GM12878 (cell line): Measurements from ENCODE around the gene SEMA4F. TPM values are rescaled to one million over a fixed set of nuclear protein-coding genes. Genes with fewer than 3 reads are reported as not detected.

Experiments
- ATAC-seq: fragments of 200-7000 bp; cut with Tn5 transposase; 3 replicates; pipeline ENCODE4 v1.9.1; 2020; ENCODE audit warnings: mild to moderate bottlenecking, moderate library complexity
- Bru-seq: library from RNA; stranded (reverse); fragments of 400-500 nt; gene quantifications from one replicate; lab custom pipeline; 2021; lab: Mats Ljungman, UMichigan
- BruChase-seq, 2 experiments: library from RNA; stranded (reverse); fragments of 400-500 nt; gene quantifications; one replicate each; lab custom pipeline; 2021; lab: Mats Ljungman, UMichigan
- BruUV-seq: library from RNA; stranded (reverse); fragments of 400-500 nt; replicated peaks from 2 replicates; lab custom pipeline; 2021; lab: Mats Ljungman, UMichigan
- CTCF ChIA-PET: fragments of 300-600 bp; sonication (Branson Sonifier 250); formaldehyde crosslinking; extraction: SDS; loops from one replicate; lab custom pipeline; 2021; ENCODE audit warnings: inconsistent platforms; lab: Yijun Ruan, JAX
- POLR2A ChIA-PET: fragments of 350-600 bp; formaldehyde crosslinking; extraction: SDS; loops from one replicate; lab custom pipeline; 2021; ENCODE audit warnings: inconsistent platforms; lab: Charles Lee
- RAD21 ChIA-PET: fragments of 300-600 bp; sonication (Branson Sonifier 250); formaldehyde crosslinking; loops from one replicate; lab custom pipeline; 2023; ENCODE audit warnings: antibody characterized with exemption; ENCODE audit not compliant: unreplicated experiment; lab: Charles Lee
- SMC1A ChIA-PET: fragments of 300-600 bp; sonication (Branson Sonifier 250); formaldehyde crosslinking; loops from one replicate; lab custom pipeline; 2023; ENCODE audit not compliant: unreplicated experiment, uncharacterized antibody; lab: Charles Lee
- DNase-seq: peaks from one replicate; pipeline ENCODE4 v3.0.0-alpha.2; 2011; ENCODE audit warnings: low read depth, low spot score
- FAIRE-seq: peaks from 3 replicates; lab custom pipeline; 2011; peaks lifted over from hg19 to GRCh38; lab: Jason Lieb, UNC
- H2AFZ ChIP-seq: 2 replicates; pipeline ENCODE4 v1.6.0; 2011; ENCODE audit warnings: low read depth, low read length, control low read depth; ENCODE audit not compliant: control insufficient read depth
- H3K27ac ChIP-seq: 2 replicates; pipeline ENCODE4 v1.5.1; 2011; ENCODE audit warnings: control low read depth; ENCODE audit not compliant: control insufficient read depth, insufficient read depth
- H3K27me3 ChIP-seq, 2 experiments: replicated peaks in 1 of 2; 2 replicates each; pipeline versions ENCODE4 v1.6.0 to v1.6.1; 2011; ENCODE audit warnings: low read length in 1 of 2; ENCODE audit not compliant: control insufficient read depth in 2 of 2, insufficient read depth in 2 of 2
- H3K36me3 ChIP-seq, 2 experiments: 2 replicates each; pipeline ENCODE4 v1.5.1; 2011; ENCODE audit warnings: low read length in 1 of 2; ENCODE audit not compliant: control insufficient read depth in 2 of 2, insufficient read depth in 2 of 2
- H3K4me1 ChIP-seq: 2 replicates; pipeline ENCODE4 v1.6.1; 2011; ENCODE audit warnings: mild to moderate bottlenecking, low read length, moderate library complexity, mixed read lengths; ENCODE audit not compliant: control insufficient read depth, insufficient read depth
- H3K4me2 ChIP-seq: 2 replicates; pipeline ENCODE4 v1.6.0; 2011; ENCODE audit warnings: control low read depth; ENCODE audit not compliant: control insufficient read depth, insufficient read depth
- H3K4me3 ChIP-seq: fragments of 200-600 bp; sonication (generic); 2 replicates; pipeline ENCODE4 v1.5.1; 2016
- H3K79me2 ChIP-seq: 2 replicates; pipeline ENCODE4 v1.6.0; 2011; ENCODE audit warnings: low read length; ENCODE audit not compliant: control insufficient read depth, insufficient read depth
- H3K9ac ChIP-seq: 2 replicates; pipeline ENCODE4 v1.8.0; 2011; ENCODE audit warnings: low read length, control low read depth, mixed read lengths; ENCODE audit not compliant: control insufficient read depth, insufficient read depth
- H3K9me3 ChIP-seq: replicated peaks from 3 replicates; pipeline ENCODE4 v1.5.1; 2011; ENCODE audit warnings: mild to moderate bottlenecking, low read length; ENCODE audit not compliant: control insufficient read depth, insufficient read depth
- H4K20me1 ChIP-seq: 2 replicates; pipeline ENCODE4 v1.6.0; 2011; ENCODE audit not compliant: control insufficient read depth, insufficient read depth
- CHD2 ChIP-seq: IDR thresholded peaks from 2 replicates; pipeline ENCODE4 v1.6.1; 2011; ENCODE audit warnings: low read depth, low read length, improper control_type of control experiment, borderline replicate concordance
- CREM ChIP-seq: IDR thresholded peaks from 2 replicates; pipeline ENCODE4 v1.6.1; 2014; ENCODE audit warnings: antibody characterized with exemption, low read depth
- E2F4 ChIP-seq: IDR thresholded peaks from 2 replicates; pipeline ENCODE4 v1.6.1; 2012; ENCODE audit warnings: low read depth, low read length, improper control_type of control experiment
- JUNB ChIP-seq: IDR thresholded peaks from 2 replicates; pipeline ENCODE4 v1.6.1; 2016; ENCODE audit warnings: antibody characterized with exemption, mild to moderate bottlenecking
- PBX3 ChIP-seq: IDR thresholded peaks from 2 replicates; pipeline ENCODE4 v1.6.1; 2011; ENCODE audit warnings: mild to moderate bottlenecking, low read depth, low read length, moderate library complexity; ENCODE audit not compliant: insufficient replicate concordance
- RBBP5 ChIP-seq: fragments of 200-600 bp; sonication (generic); conservative IDR thresholded peaks from 2 replicates; pipeline ENCODE4 v1.6.1; 2016
- SMAD1 ChIP-seq: fragments of 450-650 bp; IDR thresholded peaks from 2 replicates; pipeline ENCODE4 v1.6.1; 2018; ENCODE audit warnings: mild to moderate bottlenecking, low read depth; ENCODE audit not compliant: partially characterized antibody
- SMARCA5 ChIP-seq: fragments of 450-650 bp; IDR thresholded peaks from 2 replicates; pipeline ENCODE4 v1.6.1; 2017; ENCODE audit warnings: mild to moderate bottlenecking
- SP1 ChIP-seq: IDR thresholded peaks from one replicate; pipeline ENCODE4 v1.6.1; 2011; ENCODE audit warnings: low read depth, low read length
- SUZ12 ChIP-seq: fragments of 200-600 bp; sonication (generic); IDR thresholded peaks from one replicate; pipeline ENCODE4 v1.6.1; 2018; ENCODE audit warnings: antibody characterized with exemption, mild to moderate bottlenecking; ENCODE audit not compliant: unreplicated experiment
- ZBTB4 ChIP-seq: fragments of 450-650 bp; formaldehyde crosslinking; IDR thresholded peaks from 2 replicates; pipeline ENCODE4 v1.4.0; 2022; ENCODE audit warnings: mild to moderate bottlenecking, moderate library complexity
- ZNF622 ChIP-seq: fragments of 450-650 bp; IDR thresholded peaks from 2 replicates; pipeline ENCODE4 v1.6.1; 2017; ENCODE audit warnings: mild to moderate bottlenecking, inconsistent platforms
- WGBS: methylation state at CpG from one replicate; pipeline ENCODE4 v1.1.6; 2016; ENCODE audit warnings: low lambda C conversion rate; ENCODE audit not compliant: insufficient replicate concordance, insufficient coverage; ENCODE audit errors: missing lambda C conversion rate; 5-methylcytosine and 5-hydroxymethylcytosine counted together
- in situ Hi-C: fragments of 300-500 bp; cut with MboI; formaldehyde crosslinking; loops from 9 replicates; pipeline ENCODE4 v1.14.3; 2018; ENCODE audit warnings: mixed read lengths
- intact Hi-C: fragments of 100-400 bp; cut with micrococcal nuclease; formaldehyde crosslinking; loops from one replicate; pipeline ENCODE4 v1.14.2; 2022; ENCODE audit not compliant: unreplicated experiment
- long read RNA-seq, 2 experiments: library from polyadenylated mRNA; unstranded; transcript quantifications; one replicate each; pipeline ENCODE4 v2.0.0, GENCODE V29; 2019 to 2020
- polyA minus RNA-seq, 3 experiments: library from RNA; depleted of rRNA, polyadenylated mRNA; stranded (reverse); fragments of >200 nt; gene quantifications; 2 replicates each; pipeline ENCODE4 v1.2.3, GENCODE V29; 2011
- polyA plus RNA-seq, 11 experiments: library from polyadenylated mRNA; depleted of rRNA in 4 of 11; unstranded in 6 of 11; stranded (reverse) in 5 of 11; fragments of >200 nt; fragmentation: Nextera tagmentation in 4 of 11; fragmentation: Illumina TruSeq in 1 of 11; extraction: Ambion mirVana in 4 of 11; extraction: Trizol in 1 of 11; gene quantifications; 1 replicate in 1 of 11; 2 replicates in 10 of 11; pipeline versions ENCODE4 v1.2.1 to v1.2.3, GENCODE V29; 2011 to 2016; ENCODE audit warnings: inconsistent platforms in 2 of 11, missing spikeins in 2 of 11, low read depth in 1 of 11
- total RNA-seq, 4 experiments: library from RNA; depleted of rRNA in 3 of 4; stranded (reverse); fragments of >200 nt in 3 of 4; fragmentation: Illumina TruSeq in 1 of 4; extraction: Trizol in 1 of 4; gene quantifications; 2 replicates each; pipeline versions ENCODE4 v1.2.1 to v1.2.3, GENCODE V29; 2013 to 2021

SEMA4F gene
- total RNA-seq (2013; cell fraction: nucleolus; rRNA removed), result 5.3 and 5.8 TPM in 2 replicates
- total RNA-seq (2014; rRNA removed) (2.4 and 2.5 TPM in 2 replicates), total RNA-seq (2014; rRNA removed; fragmentation: Illumina TruSeq; extraction: Trizol) (0.85 and 1.2 TPM in 2 replicates), total RNA-seq (2021) (3.0 and 3.6 TPM in 2 replicates), polyA plus RNA-seq (2011; rRNA removed) (2.3 TPM in 2 replicates), polyA plus RNA-seq (2014; fragmentation: Illumina TruSeq; extraction: Trizol) (1.6 and 1.8 TPM in 2 replicates), polyA plus RNA-seq (2014; fragmentation: Nextera tagmentation; extraction: Ambion mirVana) (under 1 TPM; 0.26 to 0.53 TPM), polyA plus RNA-seq (2014; rRNA removed) (2.7 and 2.9 TPM in 2 replicates), polyA plus RNA-seq (2016; fragmentation: Nextera tagmentation; extraction: Ambion mirVana) (1 to 10 TPM; 1.6 to 2.3 TPM), polyA minus RNA-seq (2011; rRNA and poly(A)+ RNA removed) (2.9 and 4.0 TPM in 2 replicates), Bru-seq, nascent RNA (percentile 50 among the genes with signal in this experiment), BruChase-seq, experiment 1, labeled RNA remaining after a 6-hour chase (percentile 41 among the genes with signal in this experiment), BruChase-seq, experiment 2, labeled RNA remaining after a 2-hour chase (percentile 41 among the genes with signal in this experiment)
- 0.71 TPM for polyA plus RNA-seq (2011; ENCODE audit: low read depth)
- 2.7 and 3.5 TPM in 2 replicates for polyA plus RNA-seq (2011; cell fraction: cytosol; rRNA removed)
- 5.3 and 5.4 TPM in 2 replicates for polyA plus RNA-seq (2011; cell fraction: nucleus; rRNA removed)
- polyA plus RNA-seq (2012), result 1.5 and 1.7 TPM in 2 replicates
- 0.53 and 0.73 TPM in 2 replicates for polyA minus RNA-seq (2011; cell fraction: cytosol; rRNA and poly(A)+ RNA removed)
- 1.6 and 2.0 TPM in 2 replicates for polyA minus RNA-seq (2011; cell fraction: nucleus; rRNA and poly(A)+ RNA removed)
- long read RNA-seq, experiment 1, full-length matches to known transcripts, result 3 of 5 reads
- long read RNA-seq, experiment 1, partial matches to known transcripts, result 1 of 5 reads
- long read RNA-seq, experiment 1, other reads (novel, unspliced or antisense), result 1 of 5 reads
- long read RNA-seq, experiment 2, partial matches to known transcripts, result 0 of 2 reads
- long read RNA-seq, experiment 2, other reads (novel, unspliced or antisense), result 2 of 2 reads

GRCh38 chr2:74653985-74654882 lies at the start of gene SEMA4F:
Gene SEMA4F, plus strand, starts transcription at chr2:74654247. Its CDS starts 130 bp downstream, at chr2:74654377.
- peak; percentile 91 for FAIRE-seq
- no TSS peak for BruUV-seq
- TF ChIP-seq PBX3 (peak; percentile 84), JUNB (no peak), SMAD1 (no peak), E2F4 (no peak), SP1 (peak; percentile 89), ZNF622 (no peak), RBBP5 (no peak), CHD2 (peak; percentile 71; the same call in 1 of the 2 replicates), ZBTB4 (CRISPR knock-in tag) (no peak), SUZ12 (no peak), SMARCA5 (no peak), CREM (no peak)

More at GRCh38 chr2:74653985-74654882, at the start of gene SEMA4F:
- intact Hi-C loops, result no loop called here
- CTCF ChIA-PET, result interaction anchor here (0.7 to 1.6 kb wide), 4 partner anchors 10 to 183 kb away, joined by 4 to 7 read pairs (median 4); no protein-coding TSS in a partner anchor
- Histone ChIP-seq H3K4me2 (peak within 1 kb of the TSS; percentile 98), H3K9ac (peak within 1 kb of the TSS; percentile 62), H2AFZ (peak within 1 kb of the TSS; percentile 93), H3K27ac (peak within 1 kb of the TSS; percentile 15; the same call in 1 of the 2 replicates), H3K27me3 (no peaks in the 10 kb centered on the region), H3K36me3 (no peaks in the 10 kb centered on the region), H3K4me3 (peak within 1 kb of the TSS; percentile 78), H3K4me1 (peaks cover 8% of the 10 kb centered on the region), H3K79me2 (no peaks in the 10 kb centered on the region), H4K20me1 (no peaks in the 10 kb centered on the region), H3K9me3 (no peaks in the 10 kb centered on the region)
- DNase-seq, result peak; percentile 90
- in situ Hi-C loops, result no loop called here
- POLR2A ChIA-PET, result interaction anchor here (0.9 to 1.1 kb wide), 2 partner anchors 21 to 103 kb away, joined by 3 read pairs; no protein-coding TSS in a partner anchor
- peak; percentile 99 for ATAC-seq
- 5% methylated on average over 72 of the region's 79 CpGs for WGBS
- SMC1A ChIA-PET, result interaction anchor here (0.8 to 1.0 kb wide), 5 partner anchors 14 to 37 kb away, joined by 3 read pairs; no protein-coding TSS in a partner anchor
- RAD21 ChIA-PET, result interaction anchor here (1.0 kb wide), 1 partner anchor 65 kb away, joined by 3 read pairs; no protein-coding TSS in a partner anchor
